GM12878 (cell line): ENCODE measurements around the gene NUP214. TPM values are rescaled to one million over a fixed set of nuclear protein-coding genes. Genes with fewer than 3 reads are reported as not detected.

Experiments
- ATAC-seq: fragments of 200-7000 bp; cut with Tn5 transposase; 3 replicates; pipeline ENCODE4 v1.9.1; 2020; ENCODE audit warnings: mild to moderate bottlenecking, moderate library complexity
- BruUV-seq: library from RNA; stranded (reverse); fragments of 400-500 nt; replicated peaks from 2 replicates; lab custom pipeline; 2021; lab: Mats Ljungman, UMichigan
- CTCF ChIA-PET: fragments of 300-600 bp; sonication (Branson Sonifier 250); formaldehyde crosslinking; extraction: SDS; loops from one replicate; lab custom pipeline; 2021; ENCODE audit warnings: inconsistent platforms; lab: Yijun Ruan, JAX
- POLR2A ChIA-PET: fragments of 350-600 bp; formaldehyde crosslinking; extraction: SDS; loops from one replicate; lab custom pipeline; 2021; ENCODE audit warnings: inconsistent platforms; lab: Charles Lee
- RAD21 ChIA-PET: fragments of 300-600 bp; sonication (Branson Sonifier 250); formaldehyde crosslinking; loops from one replicate; lab custom pipeline; 2023; ENCODE audit warnings: antibody characterized with exemption; ENCODE audit not compliant: unreplicated experiment; lab: Charles Lee
- SMC1A ChIA-PET: fragments of 300-600 bp; sonication (Branson Sonifier 250); formaldehyde crosslinking; loops from one replicate; lab custom pipeline; 2023; ENCODE audit not compliant: unreplicated experiment, uncharacterized antibody; lab: Charles Lee
- DNase-seq: peaks from one replicate; pipeline ENCODE4 v3.0.0-alpha.2; 2011; ENCODE audit warnings: low read depth, low spot score
- FAIRE-seq: peaks from 3 replicates; lab custom pipeline; 2011; peaks lifted over from hg19 to GRCh38; lab: Jason Lieb, UNC
- H2AFZ ChIP-seq: 2 replicates; pipeline ENCODE4 v1.6.0; 2011; ENCODE audit warnings: low read depth, low read length, control low read depth; ENCODE audit not compliant: control insufficient read depth
- H3K27ac ChIP-seq: 2 replicates; pipeline ENCODE4 v1.5.1; 2011; ENCODE audit warnings: control low read depth; ENCODE audit not compliant: control insufficient read depth, insufficient read depth
- H3K27me3 ChIP-seq, 2 experiments: replicated peaks in 1 of 2; 2 replicates each; pipeline versions ENCODE4 v1.6.0 to v1.6.1; 2011; ENCODE audit warnings: low read length in 1 of 2; ENCODE audit not compliant: control insufficient read depth in 2 of 2, insufficient read depth in 2 of 2
- H3K36me3 ChIP-seq, 2 experiments: 2 replicates each; pipeline ENCODE4 v1.5.1; 2011; ENCODE audit warnings: low read length in 1 of 2; ENCODE audit not compliant: control insufficient read depth in 2 of 2, insufficient read depth in 2 of 2
- H3K4me1 ChIP-seq: 2 replicates; pipeline ENCODE4 v1.6.1; 2011; ENCODE audit warnings: mild to moderate bottlenecking, low read length, moderate library complexity, mixed read lengths; ENCODE audit not compliant: control insufficient read depth, insufficient read depth
- H3K4me2 ChIP-seq: 2 replicates; pipeline ENCODE4 v1.6.0; 2011; ENCODE audit warnings: control low read depth; ENCODE audit not compliant: control insufficient read depth, insufficient read depth
- H3K4me3 ChIP-seq: fragments of 200-600 bp; sonication (generic); 2 replicates; pipeline ENCODE4 v1.5.1; 2016
- H3K79me2 ChIP-seq: 2 replicates; pipeline ENCODE4 v1.6.0; 2011; ENCODE audit warnings: low read length; ENCODE audit not compliant: control insufficient read depth, insufficient read depth
- H3K9ac ChIP-seq: 2 replicates; pipeline ENCODE4 v1.8.0; 2011; ENCODE audit warnings: low read length, control low read depth, mixed read lengths; ENCODE audit not compliant: control insufficient read depth, insufficient read depth
- H3K9me3 ChIP-seq: replicated peaks from 3 replicates; pipeline ENCODE4 v1.5.1; 2011; ENCODE audit warnings: mild to moderate bottlenecking, low read length; ENCODE audit not compliant: control insufficient read depth, insufficient read depth
- H4K20me1 ChIP-seq: 2 replicates; pipeline ENCODE4 v1.6.0; 2011; ENCODE audit not compliant: control insufficient read depth, insufficient read depth
- CBX5 ChIP-seq: sonication (generic); IDR thresholded peaks from 2 replicates; pipeline ENCODE4 v1.6.1; 2016; ENCODE audit warnings: low read depth, moderate library complexity, mild to moderate bottlenecking, inconsistent platforms
- FOS ChIP-seq: IDR thresholded peaks from 3 replicates; pipeline ENCODE4 v1.6.1; 2011; ENCODE audit warnings: borderline replicate concordance; ENCODE audit not compliant: insufficient read length; ENCODE audit errors: extremely low read depth
- TCF7 ChIP-seq: IDR thresholded peaks from 2 replicates; pipeline ENCODE4 v1.6.1; 2014; ENCODE audit warnings: antibody characterized with exemption, borderline replicate concordance
- ZNF207 ChIP-seq: fragments of 450-650 bp; IDR thresholded peaks from 2 replicates; pipeline ENCODE4 v1.6.1; 2014; ENCODE audit warnings: antibody characterized with exemption, mild to moderate bottlenecking, borderline replicate concordance
- WGBS: methylation state at CpG from one replicate; pipeline ENCODE4 v1.1.6; 2016; ENCODE audit warnings: low lambda C conversion rate; ENCODE audit not compliant: insufficient replicate concordance, insufficient coverage; ENCODE audit errors: missing lambda C conversion rate; 5-methylcytosine and 5-hydroxymethylcytosine counted together
- in situ Hi-C: fragments of 300-500 bp; cut with MboI; formaldehyde crosslinking; loops from 9 replicates; pipeline ENCODE4 v1.14.3; 2018; ENCODE audit warnings: mixed read lengths
- intact Hi-C: fragments of 100-400 bp; cut with micrococcal nuclease; formaldehyde crosslinking; loops from one replicate; pipeline ENCODE4 v1.14.2; 2022; ENCODE audit not compliant: unreplicated experiment
- polyA plus RNA-seq, 11 experiments: library from polyadenylated mRNA; depleted of rRNA in 4 of 11; unstranded in 6 of 11; stranded (reverse) in 5 of 11; fragments of >200 nt; fragmentation: Nextera tagmentation in 4 of 11; fragmentation: Illumina TruSeq in 1 of 11; extraction: Ambion mirVana in 4 of 11; extraction: Trizol in 1 of 11; gene quantifications; 1 replicate in 1 of 11; 2 replicates in 10 of 11; pipeline versions ENCODE4 v1.2.1 to v1.2.3, GENCODE V29; 2011 to 2016; ENCODE audit warnings: inconsistent platforms in 2 of 11, missing spikeins in 2 of 11, low read depth in 1 of 11
- total RNA-seq, 4 experiments: library from RNA; depleted of rRNA in 3 of 4; stranded (reverse); fragments of >200 nt in 3 of 4; fragmentation: Illumina TruSeq in 1 of 4; extraction: Trizol in 1 of 4; gene quantifications; 2 replicates each; pipeline versions ENCODE4 v1.2.1 to v1.2.3, GENCODE V29; 2013 to 2021
- TF ChIP-seq, protein P1 (sequence below): fragments of 450-650 bp; IDR thresholded peaks from 2 replicates; pipeline ENCODE4 v1.6.1; 2017; ENCODE audit warnings: mild to moderate bottlenecking, moderate library complexity
- TF ChIP-seq, protein P2 (sequence below): IDR thresholded peaks from 2 replicates; pipeline ENCODE4 v1.6.1; 2012; ENCODE audit warnings: low read length, inconsistent platforms
- TF ChIP-seq, protein P3 (sequence below): fragments of 450-650 bp; IDR thresholded peaks from 2 replicates; pipeline ENCODE4 v1.6.1; 2016; ENCODE audit warnings: mild to moderate bottlenecking
- TF ChIP-seq, protein P4 (sequence below): fragments of 450-650 bp; formaldehyde crosslinking; IDR thresholded peaks from 2 replicates; pipeline ENCODE4 v1.4.0; 2020; ENCODE audit warnings: mild to moderate bottlenecking, moderate library complexity
- TF ChIP-seq, protein P5 (sequence below): IDR thresholded peaks from 2 replicates; pipeline ENCODE4 v1.6.1; 2012; ENCODE audit warnings: mild to moderate bottlenecking, low read depth, low read length

Gene NUP214
- total and polyA plus RNA-seq, 10 of the 15 experiments (the other 5 are each of a cell fraction or from before 2014, with no cell fraction given), result 11.7 to 53.8 (median 17.6) TPM

DNA sequence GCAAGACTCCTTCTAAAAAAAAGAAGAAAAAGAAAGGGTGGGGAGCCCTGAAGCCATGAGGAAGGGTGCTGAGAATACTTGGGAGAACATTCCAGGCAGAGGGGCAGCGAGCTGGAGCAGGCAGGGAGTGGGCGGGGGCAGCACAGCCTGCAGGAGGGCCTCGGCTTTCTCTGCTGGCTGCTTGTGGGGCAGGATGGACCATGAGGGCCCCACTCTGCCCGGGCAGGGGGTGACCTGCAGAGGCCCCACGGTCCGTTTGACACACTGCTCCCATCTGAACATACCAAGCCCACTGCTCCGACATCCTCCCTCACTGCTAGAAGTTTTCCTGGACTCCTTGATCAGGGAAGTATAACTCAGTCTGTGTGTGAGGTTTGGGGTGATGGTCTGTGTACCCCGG is 11.7 kb upstream of the NUP214 start:
- Histone ChIP-seq H2AFZ (no peak overlapping the region), H3K9ac (no peak overlapping the region), H3K4me3 (no peak overlapping the region), H3K27ac (no peak overlapping the region), H3K79me2 (no peaks in the 10 kb centered on the region), H4K20me1 (no peaks in the 10 kb centered on the region), H3K27me3 (peaks cover 1 to 6% of the 10 kb centered on the region in 2 experiments; a peak in 2 of 4 replicates), H3K4me2 (no peak overlapping the region), H3K36me3 (no peaks in the 10 kb centered on the region), H3K9me3 (no peaks in the 10 kb centered on the region), H3K4me1 (no peaks in the 10 kb centered on the region)
- SMC1A ChIA-PET, result no interaction called here
- BruUV-seq, result no TSS peak
- intact Hi-C loops (no loop called here), in situ Hi-C loops (no loop called here)
- POLR2A ChIA-PET, result no interaction called here
- FAIRE-seq (no peak), DNase-seq (no peak), ATAC-seq (no peak)
- RAD21 ChIA-PET, result interaction anchor here (0.7 kb wide), 1 partner anchor 58 kb away, joined by 4 read pairs; no protein-coding TSS in a partner anchor
- 33% methylated on average over 8 of the region's 8 CpGs for WGBS
- CTCF ChIA-PET, result interaction anchor here (0.6 kb wide), 1 partner anchor 65 kb away, joined by 3 read pairs; no protein-coding TSS in a partner anchor
- TF ChIP-seq TCF7, result no peak
- TF ChIP-seq, protein P1, sequence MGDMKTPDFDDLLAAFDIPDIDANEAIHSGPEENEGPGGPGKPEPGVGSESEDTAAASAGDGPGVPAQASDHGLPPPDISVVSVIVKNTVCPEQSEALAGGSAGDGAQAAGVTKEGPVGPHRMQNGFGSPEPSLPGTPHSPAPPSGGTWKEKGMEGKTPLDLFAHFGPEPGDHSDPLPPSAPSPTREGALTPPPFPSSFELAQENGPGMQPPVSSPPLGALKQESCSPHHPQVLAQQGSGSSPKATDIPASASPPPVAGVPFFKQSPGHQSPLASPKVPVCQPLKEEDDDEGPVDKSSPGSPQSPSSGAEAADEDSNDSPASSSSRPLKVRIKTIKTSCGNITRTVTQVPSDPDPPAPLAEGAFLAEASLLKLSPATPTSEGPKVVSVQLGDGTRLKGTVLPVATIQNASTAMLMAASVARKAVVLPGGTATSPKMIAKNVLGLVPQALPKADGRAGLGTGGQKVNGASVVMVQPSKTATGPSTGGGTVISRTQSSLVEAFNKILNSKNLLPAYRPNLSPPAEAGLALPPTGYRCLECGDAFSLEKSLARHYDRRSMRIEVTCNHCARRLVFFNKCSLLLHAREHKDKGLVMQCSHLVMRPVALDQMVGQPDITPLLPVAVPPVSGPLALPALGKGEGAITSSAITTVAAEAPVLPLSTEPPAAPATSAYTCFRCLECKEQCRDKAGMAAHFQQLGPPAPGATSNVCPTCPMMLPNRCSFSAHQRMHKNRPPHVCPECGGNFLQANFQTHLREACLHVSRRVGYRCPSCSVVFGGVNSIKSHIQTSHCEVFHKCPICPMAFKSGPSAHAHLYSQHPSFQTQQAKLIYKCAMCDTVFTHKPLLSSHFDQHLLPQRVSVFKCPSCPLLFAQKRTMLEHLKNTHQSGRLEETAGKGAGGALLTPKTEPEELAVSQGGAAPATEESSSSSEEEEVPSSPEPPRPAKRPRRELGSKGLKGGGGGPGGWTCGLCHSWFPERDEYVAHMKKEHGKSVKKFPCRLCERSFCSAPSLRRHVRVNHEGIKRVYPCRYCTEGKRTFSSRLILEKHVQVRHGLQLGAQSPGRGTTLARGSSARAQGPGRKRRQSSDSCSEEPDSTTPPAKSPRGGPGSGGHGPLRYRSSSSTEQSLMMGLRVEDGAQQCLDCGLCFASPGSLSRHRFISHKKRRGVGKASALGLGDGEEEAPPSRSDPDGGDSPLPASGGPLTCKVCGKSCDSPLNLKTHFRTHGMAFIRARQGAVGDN, result no peak
- TF ChIP-seq ZNF207, result no peak
- TF ChIP-seq, protein P2, sequence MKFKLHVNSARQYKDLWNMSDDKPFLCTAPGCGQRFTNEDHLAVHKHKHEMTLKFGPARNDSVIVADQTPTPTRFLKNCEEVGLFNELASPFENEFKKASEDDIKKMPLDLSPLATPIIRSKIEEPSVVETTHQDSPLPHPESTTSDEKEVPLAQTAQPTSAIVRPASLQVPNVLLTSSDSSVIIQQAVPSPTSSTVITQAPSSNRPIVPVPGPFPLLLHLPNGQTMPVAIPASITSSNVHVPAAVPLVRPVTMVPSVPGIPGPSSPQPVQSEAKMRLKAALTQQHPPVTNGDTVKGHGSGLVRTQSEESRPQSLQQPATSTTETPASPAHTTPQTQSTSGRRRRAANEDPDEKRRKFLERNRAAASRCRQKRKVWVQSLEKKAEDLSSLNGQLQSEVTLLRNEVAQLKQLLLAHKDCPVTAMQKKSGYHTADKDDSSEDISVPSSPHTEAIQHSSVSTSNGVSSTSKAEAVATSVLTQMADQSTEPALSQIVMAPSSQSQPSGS, result no peak
- TF ChIP-seq, protein P3, sequence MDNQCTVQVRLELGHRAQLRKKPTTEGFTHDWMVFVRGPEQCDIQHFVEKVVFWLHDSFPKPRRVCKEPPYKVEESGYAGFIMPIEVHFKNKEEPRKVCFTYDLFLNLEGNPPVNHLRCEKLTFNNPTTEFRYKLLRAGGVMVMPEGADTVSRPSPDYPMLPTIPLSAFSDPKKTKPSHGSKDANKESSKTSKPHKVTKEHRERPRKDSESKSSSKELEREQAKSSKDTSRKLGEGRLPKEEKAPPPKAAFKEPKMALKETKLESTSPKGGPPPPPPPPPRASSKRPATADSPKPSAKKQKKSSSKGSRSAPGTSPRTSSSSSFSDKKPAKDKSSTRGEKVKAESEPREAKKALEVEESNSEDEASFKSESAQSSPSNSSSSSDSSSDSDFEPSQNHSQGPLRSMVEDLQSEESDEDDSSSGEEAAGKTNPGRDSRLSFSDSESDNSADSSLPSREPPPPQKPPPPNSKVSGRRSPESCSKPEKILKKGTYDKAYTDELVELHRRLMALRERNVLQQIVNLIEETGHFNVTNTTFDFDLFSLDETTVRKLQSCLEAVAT, result no peak
- TF ChIP-seq, protein P4, sequence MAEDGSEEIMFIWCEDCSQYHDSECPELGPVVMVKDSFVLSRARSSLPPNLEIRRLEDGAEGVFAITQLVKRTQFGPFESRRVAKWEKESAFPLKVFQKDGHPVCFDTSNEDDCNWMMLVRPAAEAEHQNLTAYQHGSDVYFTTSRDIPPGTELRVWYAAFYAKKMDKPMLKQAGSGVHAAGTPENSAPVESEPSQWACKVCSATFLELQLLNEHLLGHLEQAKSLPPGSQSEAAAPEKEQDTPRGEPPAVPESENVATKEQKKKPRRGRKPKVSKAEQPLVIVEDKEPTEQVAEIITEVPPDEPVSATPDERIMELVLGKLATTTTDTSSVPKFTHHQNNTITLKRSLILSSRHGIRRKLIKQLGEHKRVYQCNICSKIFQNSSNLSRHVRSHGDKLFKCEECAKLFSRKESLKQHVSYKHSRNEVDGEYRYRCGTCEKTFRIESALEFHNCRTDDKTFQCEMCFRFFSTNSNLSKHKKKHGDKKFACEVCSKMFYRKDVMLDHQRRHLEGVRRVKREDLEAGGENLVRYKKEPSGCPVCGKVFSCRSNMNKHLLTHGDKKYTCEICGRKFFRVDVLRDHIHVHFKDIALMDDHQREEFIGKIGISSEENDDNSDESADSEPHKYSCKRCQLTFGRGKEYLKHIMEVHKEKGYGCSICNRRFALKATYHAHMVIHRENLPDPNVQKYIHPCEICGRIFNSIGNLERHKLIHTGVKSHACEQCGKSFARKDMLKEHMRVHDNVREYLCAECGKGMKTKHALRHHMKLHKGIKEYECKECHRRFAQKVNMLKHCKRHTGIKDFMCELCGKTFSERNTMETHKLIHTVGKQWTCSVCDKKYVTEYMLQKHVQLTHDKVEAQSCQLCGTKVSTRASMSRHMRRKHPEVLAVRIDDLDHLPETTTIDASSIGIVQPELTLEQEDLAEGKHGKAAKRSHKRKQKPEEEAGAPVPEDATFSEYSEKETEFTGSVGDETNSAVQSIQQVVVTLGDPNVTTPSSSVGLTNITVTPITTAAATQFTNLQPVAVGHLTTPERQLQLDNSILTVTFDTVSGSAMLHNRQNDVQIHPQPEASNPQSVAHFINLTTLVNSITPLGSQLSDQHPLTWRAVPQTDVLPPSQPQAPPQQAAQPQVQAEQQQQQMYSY (CRISPR knock-in tag), result no peak
- no peak for TF ChIP-seq CBX5
- TF ChIP-seq, protein P5, sequence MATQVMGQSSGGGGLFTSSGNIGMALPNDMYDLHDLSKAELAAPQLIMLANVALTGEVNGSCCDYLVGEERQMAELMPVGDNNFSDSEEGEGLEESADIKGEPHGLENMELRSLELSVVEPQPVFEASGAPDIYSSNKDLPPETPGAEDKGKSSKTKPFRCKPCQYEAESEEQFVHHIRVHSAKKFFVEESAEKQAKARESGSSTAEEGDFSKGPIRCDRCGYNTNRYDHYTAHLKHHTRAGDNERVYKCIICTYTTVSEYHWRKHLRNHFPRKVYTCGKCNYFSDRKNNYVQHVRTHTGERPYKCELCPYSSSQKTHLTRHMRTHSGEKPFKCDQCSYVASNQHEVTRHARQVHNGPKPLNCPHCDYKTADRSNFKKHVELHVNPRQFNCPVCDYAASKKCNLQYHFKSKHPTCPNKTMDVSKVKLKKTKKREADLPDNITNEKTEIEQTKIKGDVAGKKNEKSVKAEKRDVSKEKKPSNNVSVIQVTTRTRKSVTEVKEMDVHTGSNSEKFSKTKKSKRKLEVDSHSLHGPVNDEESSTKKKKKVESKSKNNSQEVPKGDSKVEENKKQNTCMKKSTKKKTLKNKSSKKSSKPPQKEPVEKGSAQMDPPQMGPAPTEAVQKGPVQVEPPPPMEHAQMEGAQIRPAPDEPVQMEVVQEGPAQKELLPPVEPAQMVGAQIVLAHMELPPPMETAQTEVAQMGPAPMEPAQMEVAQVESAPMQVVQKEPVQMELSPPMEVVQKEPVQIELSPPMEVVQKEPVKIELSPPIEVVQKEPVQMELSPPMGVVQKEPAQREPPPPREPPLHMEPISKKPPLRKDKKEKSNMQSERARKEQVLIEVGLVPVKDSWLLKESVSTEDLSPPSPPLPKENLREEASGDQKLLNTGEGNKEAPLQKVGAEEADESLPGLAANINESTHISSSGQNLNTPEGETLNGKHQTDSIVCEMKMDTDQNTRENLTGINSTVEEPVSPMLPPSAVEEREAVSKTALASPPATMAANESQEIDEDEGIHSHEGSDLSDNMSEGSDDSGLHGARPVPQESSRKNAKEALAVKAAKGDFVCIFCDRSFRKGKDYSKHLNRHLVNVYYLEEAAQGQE, result no peak
- TF ChIP-seq FOS, result no peak
